LNCaP clone FGC (cell line): Measurements from ENCODE around the gene ANXA6.

Experiments
- DNase-seq: peaks from one replicate; pipeline ENCODE4 v3.0.0-alpha.2; 2011; ENCODE audit warnings: low read depth
- H3K4me3 ChIP-seq: 2 replicates; pipeline ENCODE4 v1.5.1; 2011; ENCODE audit warnings: mild to moderate bottlenecking, low read depth, low read length, control low read depth
- TF ChIP-seq, protein P1 (sequence below): IDR thresholded peaks from 2 replicates; pipeline ENCODE4 v1.5.1; 2012; ENCODE audit warnings: mild to moderate bottlenecking; ENCODE audit not compliant: control insufficient read depth, insufficient read depth; ENCODE audit errors: extremely low read depth

ANXA6 gene

DNA sequence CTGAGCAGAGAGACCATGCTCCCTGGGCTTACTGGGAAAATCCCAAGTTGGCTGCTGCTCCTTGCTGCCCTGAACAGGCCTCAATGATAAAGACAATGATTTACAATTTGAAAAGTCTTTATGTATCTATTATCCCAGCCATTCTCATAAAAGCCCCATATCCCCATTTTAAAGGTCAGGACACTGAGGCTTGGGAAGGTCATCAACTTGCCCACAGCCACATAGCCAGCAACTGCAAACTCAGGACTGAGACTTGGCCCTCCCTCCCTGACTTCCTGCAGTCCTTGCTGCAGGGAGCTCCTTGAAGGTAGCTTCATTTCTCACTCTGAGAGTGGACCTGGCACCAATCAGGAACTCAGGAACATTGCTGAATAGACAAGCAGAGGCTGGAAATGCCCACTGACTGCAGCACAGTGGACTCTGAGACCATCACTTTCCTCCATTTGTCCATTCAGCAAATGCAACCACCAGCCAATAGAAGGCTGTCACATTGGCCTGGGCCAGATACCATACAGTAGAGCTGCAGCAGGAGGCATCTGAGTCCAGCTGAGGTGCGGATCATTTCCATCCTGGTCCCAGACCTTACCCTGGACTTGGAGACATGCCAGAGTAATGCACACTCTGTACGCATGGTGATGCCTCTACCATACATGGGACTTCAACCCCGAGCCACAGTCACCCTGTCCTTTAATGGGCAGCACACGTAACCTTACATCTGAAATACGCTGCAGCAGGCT, 95.0 kb downstream of the ANXA6 start:
- DNase-seq = no peak
- TF ChIP-seq, protein P1, sequence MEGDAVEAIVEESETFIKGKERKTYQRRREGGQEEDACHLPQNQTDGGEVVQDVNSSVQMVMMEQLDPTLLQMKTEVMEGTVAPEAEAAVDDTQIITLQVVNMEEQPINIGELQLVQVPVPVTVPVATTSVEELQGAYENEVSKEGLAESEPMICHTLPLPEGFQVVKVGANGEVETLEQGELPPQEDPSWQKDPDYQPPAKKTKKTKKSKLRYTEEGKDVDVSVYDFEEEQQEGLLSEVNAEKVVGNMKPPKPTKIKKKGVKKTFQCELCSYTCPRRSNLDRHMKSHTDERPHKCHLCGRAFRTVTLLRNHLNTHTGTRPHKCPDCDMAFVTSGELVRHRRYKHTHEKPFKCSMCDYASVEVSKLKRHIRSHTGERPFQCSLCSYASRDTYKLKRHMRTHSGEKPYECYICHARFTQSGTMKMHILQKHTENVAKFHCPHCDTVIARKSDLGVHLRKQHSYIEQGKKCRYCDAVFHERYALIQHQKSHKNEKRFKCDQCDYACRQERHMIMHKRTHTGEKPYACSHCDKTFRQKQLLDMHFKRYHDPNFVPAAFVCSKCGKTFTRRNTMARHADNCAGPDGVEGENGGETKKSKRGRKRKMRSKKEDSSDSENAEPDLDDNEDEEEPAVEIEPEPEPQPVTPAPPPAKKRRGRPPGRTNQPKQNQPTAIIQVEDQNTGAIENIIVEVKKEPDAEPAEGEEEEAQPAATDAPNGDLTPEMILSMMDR = no peak
- H3K4me3 ChIP-seq = no peak overlapping the region

DNA sequence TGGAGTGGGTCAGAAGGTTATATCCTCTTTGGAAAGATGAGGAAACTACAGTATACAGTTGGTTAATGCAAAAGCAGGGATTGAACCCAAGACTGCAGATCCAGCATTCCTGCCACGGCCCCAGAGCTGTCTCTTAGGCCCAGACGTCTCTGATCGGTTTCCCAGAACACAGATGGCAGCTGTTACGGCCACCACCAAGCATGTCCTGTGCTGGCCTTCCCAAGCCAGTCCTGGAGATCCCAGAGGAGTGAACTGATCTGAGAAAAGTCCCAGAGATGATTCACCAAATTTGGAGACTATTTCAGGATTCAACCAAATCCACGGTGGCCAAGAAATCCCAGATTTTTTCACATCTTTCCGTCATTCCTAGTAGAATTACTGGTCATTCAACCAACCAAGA, 96.8 kb downstream of the ANXA6 start:
- TF ChIP-seq, protein P1 = no peak
- H3K4me3 ChIP-seq = no peak overlapping the region
- DNase-seq = no peak

DNA sequence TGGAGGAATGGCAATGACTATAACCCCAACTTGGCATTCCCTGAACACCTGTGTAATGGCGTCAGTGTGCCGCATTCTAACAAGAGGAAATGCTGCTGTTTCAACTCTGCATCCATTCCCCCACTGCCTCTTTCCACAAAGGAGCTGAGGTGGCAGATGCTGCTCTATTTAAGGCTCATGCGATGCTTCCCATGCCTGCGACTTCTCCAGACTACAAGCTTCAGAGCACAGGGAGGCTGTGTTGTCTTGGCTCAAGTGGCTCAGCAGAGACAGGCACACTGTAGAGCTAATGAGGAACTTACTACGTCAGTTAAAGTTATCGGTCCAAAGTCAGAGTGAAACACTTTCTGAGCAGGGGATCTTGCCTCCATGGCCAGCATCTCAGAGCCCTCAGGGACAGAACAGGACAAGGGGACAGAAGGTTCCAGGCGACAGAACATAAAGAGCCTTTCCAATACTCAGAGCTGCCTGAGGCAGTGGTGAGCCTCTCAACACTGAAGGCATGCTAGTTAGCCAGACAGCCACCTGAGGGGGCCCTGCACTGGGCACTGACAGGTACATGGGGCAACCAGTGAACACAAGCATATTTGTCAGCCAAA, 98.6 kb downstream of the ANXA6 start:
- no peak for DNase-seq
- H3K4me3 ChIP-seq = no peak overlapping the region

DNA sequence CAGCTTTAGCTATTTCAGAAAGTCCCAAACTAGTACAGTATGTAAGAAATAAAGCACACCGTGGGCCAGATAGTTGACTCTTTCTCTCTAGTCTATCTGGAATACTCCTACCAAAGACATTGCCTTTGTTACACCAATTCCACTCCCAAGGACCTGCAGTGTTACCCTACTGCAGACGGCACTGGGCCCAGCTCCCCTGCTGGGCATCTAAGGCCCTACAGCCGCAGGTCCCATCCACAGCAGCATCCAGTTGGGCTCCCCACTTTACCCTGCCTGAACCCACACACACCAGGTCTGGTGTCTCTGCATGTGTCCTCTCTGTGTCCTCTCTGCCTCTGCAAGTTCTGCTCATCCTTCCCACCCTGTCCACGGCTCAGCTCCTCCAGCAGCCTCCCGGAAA, 99.3 kb downstream of the ANXA6 start:
- no peak for DNase-seq
- no peak overlapping the region for H3K4me3 ChIP-seq
- TF ChIP-seq, protein P1 = no peak

More for the DNA sequence above, 98.6 kb downstream of the ANXA6 start:
- TF ChIP-seq, protein P1 = no peak

DNA sequence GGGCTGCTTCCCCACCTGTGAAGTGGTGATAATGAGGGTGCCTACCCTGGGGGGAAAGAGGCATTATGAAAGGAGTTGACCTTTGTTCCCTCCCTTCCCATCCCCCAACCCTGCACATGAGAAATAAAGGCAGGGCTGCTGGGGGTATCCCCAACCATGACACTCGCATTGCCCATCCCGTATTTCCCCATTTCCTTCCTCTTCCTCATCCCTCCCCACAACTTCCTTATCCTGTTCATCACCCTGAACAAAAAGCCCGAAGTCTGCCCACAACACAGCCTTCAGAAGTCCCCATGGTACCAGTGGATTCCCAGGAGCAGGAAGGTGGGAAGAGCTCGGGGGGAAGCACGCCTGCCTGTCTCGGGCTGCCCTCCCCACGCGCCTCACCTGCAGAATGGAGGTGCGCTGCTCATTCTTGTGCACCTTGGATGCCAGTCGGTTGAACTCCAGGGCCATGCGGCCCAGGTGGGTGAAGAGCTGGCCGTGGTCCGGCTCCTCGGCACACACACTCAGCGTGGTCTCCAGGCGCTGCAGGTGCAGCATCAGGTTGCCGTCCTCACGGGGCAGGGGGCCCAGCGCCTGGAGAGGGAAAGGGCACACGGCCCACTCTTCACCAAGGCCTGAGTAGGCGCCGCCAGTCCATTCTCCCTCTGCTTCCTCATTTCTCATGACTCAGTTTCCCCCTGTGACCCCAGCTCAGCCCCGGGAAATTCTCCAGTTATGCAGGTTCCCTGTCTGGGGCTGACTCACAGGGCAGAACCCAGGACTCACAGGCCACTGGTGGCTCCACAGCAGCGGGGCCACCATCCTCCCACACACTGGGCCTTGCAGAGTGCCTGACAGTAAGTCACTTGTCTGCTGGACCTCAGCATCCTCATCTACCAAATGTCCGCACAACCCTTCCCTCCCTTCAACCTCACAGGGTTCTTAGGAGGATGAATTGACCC, 100.9 kb downstream of the ANXA6 start:
- DNase-seq = no peak
- H3K4me3 ChIP-seq = no peak overlapping the region
- TF ChIP-seq, protein P1 = no peak

DNA sequence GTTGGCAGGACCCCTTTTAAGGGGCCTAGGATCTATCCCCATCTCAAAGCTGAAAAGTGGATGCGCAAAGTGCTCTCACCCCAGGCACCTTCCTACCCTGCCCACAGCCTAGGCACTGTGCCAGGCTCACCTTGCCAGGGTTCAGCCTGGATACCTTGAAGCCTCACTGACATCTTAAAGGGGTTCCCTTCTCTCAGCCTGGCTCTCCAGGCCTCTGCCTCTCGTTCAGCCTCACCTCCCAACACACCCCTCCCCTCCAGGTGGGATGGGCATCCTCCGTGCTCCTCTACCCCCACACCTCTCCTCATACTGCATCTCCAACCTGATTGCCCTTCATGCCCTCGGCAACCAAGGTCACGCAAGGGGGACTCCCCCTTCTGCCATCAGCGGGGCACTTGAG, 102.2 kb downstream of the ANXA6 start:
- H3K4me3 ChIP-seq = no peak overlapping the region
- DNase-seq = no peak
- TF ChIP-seq, protein P1 = no peak
